ENCODE results near the gene SMARCA2. TPM values are rescaled to one million over a fixed set of nuclear protein-coding genes. Genes with fewer than 3 reads are reported as not detected.
A peak's percentile ranks its signal among the peaks of the same experiment; 100 is the strongest.

SMARCA2 gene
- total RNA-seq, 4 donors from 2014 or later: 84.8 to 164 (median 91.6) TPM

GRCh38 chr9:2130941-2131340 is 115.8 kb downstream of the SMARCA2 start:
- ATAC-seq (ENCODE audit: low FRiP score) (no peak), DNase-seq (ENCODE audit: low spot score) (no peak)
- TF ChIP-seq CTCF (IDR thresholded peaks at IDR 0.05): no peak

- no peak for DNase-seq (ENCODE audit: low spot score)
- ATAC-seq (ENCODE audit: low FRiP score): peak; percentile 50
Measured at GRCh38 chr9:2132484-2133082, 117.4 kb downstream of the SMARCA2 start.

GRCh38 chr9:2134391-2134790 is 119.2 kb downstream of the SMARCA2 start:
- DNase-seq (ENCODE audit: low spot score) (no peak), ATAC-seq (ENCODE audit: low FRiP score) (no peak)
- no peak for TF ChIP-seq CTCF (IDR thresholded peaks at IDR 0.05)

More at GRCh38 chr9:2132484-2133082, 117.4 kb downstream of the SMARCA2 start:
- TF ChIP-seq CTCF (IDR thresholded peaks at IDR 0.05): no peak

GRCh38 chr9:2138646-2139045 is 123.5 kb downstream of the SMARCA2 start:
- ATAC-seq (ENCODE audit: low FRiP score) (no peak), DNase-seq (ENCODE audit: low spot score) (no peak)
- TF ChIP-seq CTCF (IDR thresholded peaks at IDR 0.05): no peak

GRCh38 chr9:2140600-2141223 is 125.6 kb downstream of the SMARCA2 start:
- ATAC-seq (ENCODE audit: low FRiP score) (no peak), DNase-seq (ENCODE audit: low spot score) (no peak)
- TF ChIP-seq CTCF (IDR thresholded peaks at IDR 0.05): no peak

GRCh38 chr9:2142212-2142611 is 127.1 kb downstream of the SMARCA2 start:
- no peak for DNase-seq (ENCODE audit: low spot score)
- no peak for ATAC-seq (ENCODE audit: low FRiP score)
- TF ChIP-seq CTCF (IDR thresholded peaks at IDR 0.05): no peak

GRCh38 chr9:2144619-2145018 is 129.5 kb downstream of the SMARCA2 start:
- DNase-seq (ENCODE audit: low spot score) (no peak), ATAC-seq (ENCODE audit: low FRiP score) (no peak)
- TF ChIP-seq CTCF (IDR thresholded peaks at IDR 0.05): no peak

All from omental fat pad (tissue), 4 donors.